CD4-positive, alpha-beta memory T cell (primary cell): ENCODE data around the gene LDB3. TPM values are rescaled to one million over a fixed set of nuclear protein-coding genes. Genes with fewer than 3 reads are reported as not detected.

Experiments
- CTCF ChIA-PET: fragments of 350-600 bp; sonication (Branson Sonifier 250); formaldehyde crosslinking; loops from one replicate; lab custom pipeline; 2021; ENCODE audit warnings: inconsistent platforms; ENCODE audit not compliant: partially characterized antibody; lab: Charles Lee
- POLR2A ChIA-PET: fragments of 350-600 bp; sonication (Branson Sonifier 250); formaldehyde crosslinking; loops from one replicate; lab custom pipeline; 2021; ENCODE audit not compliant: partially characterized antibody; lab: Charles Lee
- DNase-seq, 5 donors: peaks; one replicate each; pipeline versions ENCODE4 v3.0.0 to v3.0.0-alpha.2; 2020 to 2022; ENCODE audit warnings: mixed read lengths in 1 of 5
- H3K27ac ChIP-seq: one replicate; pipeline ENCODE4 v1.7.0; 2013; ENCODE audit warnings: low read depth, low read length
- H3K27me3 ChIP-seq: 2 replicates; pipeline ENCODE4 v1.7.0; 2013; ENCODE audit warnings: mild to moderate bottlenecking, low read length, moderate library complexity; ENCODE audit not compliant: insufficient read depth
- H3K36me3 ChIP-seq: 2 replicates; pipeline ENCODE4 v1.7.0; 2013; ENCODE audit warnings: mild to moderate bottlenecking, low read length, moderate library complexity; ENCODE audit not compliant: insufficient read depth
- H3K4me1 ChIP-seq: 2 replicates; pipeline ENCODE4 v1.7.0; 2013; ENCODE audit warnings: mild to moderate bottlenecking, low read length, moderate library complexity; ENCODE audit not compliant: insufficient read depth
- H3K4me3 ChIP-seq, 2 donors: one replicate each; pipeline ENCODE4 v1.7.0; 2013; ENCODE audit warnings: low read length in 2 of 2, mild to moderate bottlenecking in 1 of 2
- H3K9me3 ChIP-seq, 2 donors: one replicate each; pipeline ENCODE4 v1.7.0; 2013; ENCODE audit warnings: low read length in 2 of 2, control low read depth in 1 of 2; ENCODE audit not compliant: control insufficient read depth in 1 of 2
- H3K27ac Mint-ChIP-seq, 7 donors: one replicate each; pipeline ENCODE4 v1.8.0; 2020 to 2021; ENCODE audit warnings: mixed read lengths in 7 of 7, mild to moderate bottlenecking in 6 of 7, inconsistent platforms in 3 of 7, moderate library complexity in 3 of 7
- H3K27me3 Mint-ChIP-seq, 2 donors: one replicate each; pipeline ENCODE4 v1.8.0; 2020 to 2021; ENCODE audit warnings: mixed read lengths in 2 of 2
- H3K36me3 Mint-ChIP-seq, 2 donors: one replicate each; pipeline ENCODE4 v1.8.0; 2020 to 2021; ENCODE audit warnings: mixed read lengths in 2 of 2, inconsistent platforms in 1 of 2, mild to moderate bottlenecking in 1 of 2
- H3K4me1 Mint-ChIP-seq, 4 donors: one replicate each; pipeline ENCODE4 v1.8.0; 2020 to 2021; ENCODE audit warnings: mixed read lengths in 4 of 4, mild to moderate bottlenecking in 1 of 4
- H3K4me3 Mint-ChIP-seq, 8 donors: one replicate each; pipeline ENCODE4 v1.8.0; 2020 to 2021; ENCODE audit warnings: mixed read lengths in 8 of 8, mild to moderate bottlenecking in 7 of 8, moderate library complexity in 6 of 8, inconsistent platforms in 3 of 8
- H3K9me3 Mint-ChIP-seq, 8 donors: one replicate each; pipeline ENCODE4 v1.8.0; 2020 to 2021; ENCODE audit warnings: mixed read lengths in 8 of 8, mild to moderate bottlenecking in 5 of 8, inconsistent platforms in 3 of 8, moderate library complexity in 1 of 8
- intact Hi-C: fragments of 100-400 bp; cut with micrococcal nuclease; formaldehyde crosslinking; loops from one replicate; pipeline ENCODE4 v1.15.1; 2023
- polyA plus RNA-seq, 2 donors: library from polyadenylated mRNA; unstranded; fragments of 300-500 nt; fragmentation: Illumina TruSeq; gene quantifications; one replicate each; pipeline ENCODE4 v1.2.3, GENCODE V29; 2021
- total RNA-seq, 2 experiments: library from RNA; stranded (reverse); gene quantifications; one replicate each; pipeline ENCODE4 v1.2.3, GENCODE V29; 2021

The LDB3 gene
- total and polyA plus RNA-seq, 4 experiments from 2014 or later: 0.08 TPM; not detected in 3

GRCh38 chr10:86751477-86751876, 83.2 kb downstream of the LDB3 start:
- no peak for DNase-seq
- Histone ChIP-seq H3K4me1 (no peaks in the 10 kb centered on the region), H3K36me3 (no peaks in the 10 kb centered on the region), H3K4me3 (no peak overlapping the region), H3K9me3 (no peaks in the 10 kb centered on the region), H3K27ac (no peak overlapping the region), H3K27me3 (no peaks in the 10 kb centered on the region)
- Mint-ChIP-seq H3K27me3 (no peaks in the 10 kb centered on the region), H3K9me3 (peaks cover 0 to 3% (median 0%) of the 10 kb centered on the region in 8 donors), H3K36me3 (no peaks in the 10 kb centered on the region), H3K4me3 (no peak overlapping the region), H3K27ac (no peak overlapping the region), H3K4me1 (peaks cover 4 to 17% (median 7%) of the 10 kb centered on the region in 4 donors)
- POLR2A ChIA-PET: no interaction called here
- intact Hi-C loops: no loop called here
- CTCF ChIA-PET: no interaction called here

- Histone ChIP-seq H3K4me3 (no peak overlapping the region), H3K36me3 (no peaks in the 10 kb centered on the region), H3K9me3 (no peaks in the 10 kb centered on the region), H3K4me1 (peaks cover 1% of the 10 kb centered on the region), H3K27me3 (no peaks in the 10 kb centered on the region), H3K27ac (no peak overlapping the region)
- Mint-ChIP-seq H3K9me3 (peaks cover 0 to 3% (median 0%) of the 10 kb centered on the region in 8 donors), H3K4me3 (peak overlapping the region in 1 of 8 donors; percentile 35), H3K36me3 (peaks cover 0 to under 1% of the 10 kb centered on the region in 2 donors), H3K27me3 (no peaks in the 10 kb centered on the region), H3K27ac (peak overlapping the region in 2 of 7 donors; percentile 29 to 52), H3K4me1 (peaks cover 4 to 18% (median 8%) of the 10 kb centered on the region in 4 donors)
- intact Hi-C loops: no loop called here
- CTCF ChIA-PET: interaction anchor here (1.2 to 1.3 kb wide), 2 partner anchors 9 to 28 kb away, joined by 3 read pairs; no protein-coding TSS in a partner anchor
- DNase-seq: no peak
- POLR2A ChIA-PET: no interaction called here
Measured at GRCh38 chr10:86752311-86752710, 84.0 kb downstream of the LDB3 start.

GRCh38 chr10:86753051-86753450, 84.7 kb downstream of the LDB3 start:
- Histone ChIP-seq H3K27me3 (no peaks in the 10 kb centered on the region), H3K9me3 (no peaks in the 10 kb centered on the region), H3K4me1 (peaks cover 8% of the 10 kb centered on the region), H3K4me3 (no peak overlapping the region), H3K27ac (no peak overlapping the region), H3K36me3 (no peaks in the 10 kb centered on the region)
- Mint-ChIP-seq H3K27me3 (no peaks in the 10 kb centered on the region), H3K9me3 (peaks cover 0 to 3% (median 0%) of the 10 kb centered on the region in 8 donors), H3K4me3 (no peak overlapping the region), H3K27ac (peak overlapping the region in 2 of 7 donors; percentile 7 to 60), H3K4me1 (peaks cover 10 to 25% (median 15%) of the 10 kb centered on the region in 4 donors), H3K36me3 (peaks cover 0 to 6% of the 10 kb centered on the region in 2 donors)
- intact Hi-C loops: no loop called here
- no peak for DNase-seq
- POLR2A ChIA-PET: no interaction called here
- CTCF ChIA-PET: interaction anchor here (1.2 to 1.4 kb wide), 3 partner anchors 10 to 59 kb away, joined by 3 read pairs; no protein-coding TSS in a partner anchor

DNA sequence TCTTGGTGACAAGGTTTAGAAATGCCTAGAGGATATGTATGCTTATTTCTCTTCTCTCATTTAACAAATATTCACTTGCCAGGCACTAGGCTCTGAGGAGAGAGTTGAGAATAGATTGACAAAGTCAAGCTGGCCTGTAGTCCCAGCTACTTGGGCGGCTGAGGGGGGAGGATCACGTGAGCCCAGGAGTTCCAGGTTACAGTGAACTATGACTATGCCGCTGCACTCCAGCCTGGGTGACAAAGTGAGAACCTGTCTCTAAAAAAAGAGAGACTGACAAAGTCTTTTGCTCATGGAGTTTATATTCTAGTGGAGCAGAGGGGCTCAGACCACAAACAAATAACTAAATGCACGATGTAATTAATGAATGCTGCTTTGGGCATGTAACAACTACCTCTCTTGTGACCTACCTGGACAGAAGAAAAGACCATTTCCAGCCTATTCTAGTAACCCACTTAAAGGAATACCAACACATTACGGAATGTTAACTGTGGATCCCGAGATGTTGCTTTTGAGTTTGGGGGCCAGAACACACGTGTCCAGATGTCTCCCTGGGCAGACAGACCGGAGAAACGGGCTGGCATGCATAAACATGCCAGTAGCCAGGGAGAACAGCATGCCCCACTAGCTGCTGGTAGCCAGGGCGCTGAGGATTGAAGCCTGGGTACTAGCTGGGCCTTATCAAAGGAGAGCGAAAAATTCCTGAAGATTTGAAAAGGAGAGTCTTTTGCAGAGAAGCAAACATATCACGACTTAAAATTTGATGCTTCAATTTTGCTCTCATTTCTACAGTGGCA, 85.5 kb downstream of the LDB3 start:
- POLR2A ChIA-PET: no interaction called here
- no peaks in the 10 kb centered on the region for H3K36me3 ChIP-seq
- peaks cover 0 to 3% (median 0%) of the 10 kb centered on the region in 8 donors for H3K9me3 Mint-ChIP-seq
- H3K4me1 Mint-ChIP-seq: peaks cover 16 to 33% (median 22%) of the 10 kb centered on the region in 4 donors
- H3K27me3 ChIP-seq: no peaks in the 10 kb centered on the region
- peaks cover 16% of the 10 kb centered on the region for H3K4me1 ChIP-seq
- peak overlapping the region in 2 of 7 donors; percentile 7 to 60 for H3K27ac Mint-ChIP-seq
- CTCF ChIA-PET: interaction anchor here (1.2 to 1.4 kb wide), 3 partner anchors 17 to 60 kb away, joined by 3 read pairs; no protein-coding TSS in a partner anchor
- intact Hi-C loops: no loop called here
- H3K36me3 Mint-ChIP-seq: peaks cover 0 to 6% of the 10 kb centered on the region in 2 donors
- H3K4me3 Mint-ChIP-seq: peak overlapping the region in 3 of 8 donors; percentile 14 to 90 (median 67)
- DNase-seq: no peak
- H3K27ac ChIP-seq: no peak overlapping the region
- H3K4me3 ChIP-seq: no peak overlapping the region
- H3K27me3 Mint-ChIP-seq: no peaks in the 10 kb centered on the region
- no peaks in the 10 kb centered on the region for H3K9me3 ChIP-seq

DNA sequence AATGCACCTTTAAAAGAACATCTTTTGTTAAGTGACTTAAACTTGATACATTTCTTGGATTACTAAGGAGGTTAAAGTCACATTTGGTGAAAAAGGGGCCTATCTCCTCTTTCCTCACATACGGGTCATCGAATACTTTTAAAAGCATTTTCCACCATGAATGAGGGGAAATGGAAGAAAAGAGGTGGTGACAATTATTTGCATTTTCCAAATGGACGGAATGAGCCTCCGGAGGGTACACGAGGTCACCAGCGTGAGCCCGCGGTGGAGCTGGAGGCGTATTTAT, 87.1 kb downstream of the LDB3 start:
- H3K4me1 ChIP-seq: peaks cover 24% of the 10 kb centered on the region
- peaks cover 25 to 42% (median 32%) of the 10 kb centered on the region in 4 donors for H3K4me1 Mint-ChIP-seq
- peak overlapping the region in 1 of 2 donors; percentile 68 for H3K4me3 ChIP-seq
- peaks cover 0 to 6% of the 10 kb centered on the region in 2 donors for H3K36me3 Mint-ChIP-seq
- DNase-seq: peak in 1 of 5 donors; percentile 9
- peak overlapping the region; percentile 85 to 92 (median 90) for H3K4me3 Mint-ChIP-seq
- POLR2A ChIA-PET: interaction anchor here (1.3 to 4.8 kb wide), 2 partner anchors 44 to 216 kb away, joined by 6 to 22 read pairs; no protein-coding TSS in a partner anchor
- H3K9me3 Mint-ChIP-seq: peaks cover 0 to 3% (median 0%) of the 10 kb centered on the region in 8 donors
- H3K9me3 ChIP-seq: no peaks in the 10 kb centered on the region
- H3K36me3 ChIP-seq: no peaks in the 10 kb centered on the region
- peak overlapping the region; percentile 66 for H3K27ac ChIP-seq
- no peaks in the 10 kb centered on the region for H3K27me3 ChIP-seq
- intact Hi-C loops: no loop called here
- CTCF ChIA-PET: no interaction called here
- H3K27ac Mint-ChIP-seq: peak overlapping the region in 6 of 7 donors; percentile 73 to 87 (median 83)
- no peaks in the 10 kb centered on the region for H3K27me3 Mint-ChIP-seq

DNA sequence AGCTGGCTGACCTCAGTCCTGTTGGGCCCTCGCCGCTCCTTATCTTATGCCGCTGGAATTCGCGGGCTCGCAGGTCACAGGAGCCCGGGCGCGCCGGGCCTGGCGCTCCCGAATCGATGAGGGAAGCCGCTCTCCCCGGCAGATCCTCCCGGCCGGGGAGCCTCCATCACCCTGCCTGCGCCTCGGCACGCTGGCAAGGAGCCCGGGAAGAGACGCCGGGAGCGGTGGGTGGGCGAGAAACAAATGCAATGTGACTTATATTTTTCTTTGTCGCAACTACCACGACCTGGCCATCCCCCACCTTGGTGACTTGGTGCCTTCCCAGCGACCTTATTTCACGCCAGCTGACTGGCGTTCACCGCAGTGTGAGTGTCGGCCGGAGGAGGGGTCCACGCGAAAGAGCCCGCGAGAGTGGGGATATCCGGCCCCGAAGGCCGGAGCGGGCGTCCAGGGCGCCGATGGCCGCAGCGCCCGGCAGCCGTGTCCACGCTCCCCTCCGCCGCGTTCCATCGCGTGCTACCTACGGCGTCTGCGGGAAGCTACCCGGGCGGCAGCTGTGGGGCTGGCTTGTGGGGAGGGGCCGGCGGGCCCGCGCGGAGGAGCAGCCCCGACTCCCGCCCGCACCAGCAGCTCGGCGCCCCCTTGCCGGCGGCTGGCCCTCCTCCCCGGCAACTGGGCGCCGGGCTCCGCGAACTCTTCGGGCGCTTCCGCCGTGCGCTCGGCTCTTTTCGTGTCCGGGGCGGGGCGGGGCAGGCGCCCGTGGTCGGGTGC, 87.6 kb downstream of the LDB3 start:
- intact Hi-C loops: loop anchor here (1.0 to 2.0 kb wide), 4 partner anchors 45 to 355 kb away; partner anchors contain the start of genes GLUD1 and SHLD2
- H3K27ac Mint-ChIP-seq: peak overlapping the region in 6 of 7 donors; percentile 73 to 90 (median 86)
- H3K36me3 Mint-ChIP-seq: peaks cover 0 to 6% of the 10 kb centered on the region in 2 donors
- Histone ChIP-seq H3K4me3 (peak overlapping the region in 1 of 2 donors; percentile 68), H3K27me3 (no peaks in the 10 kb centered on the region), H3K27ac (peak overlapping the region; percentile 66), H3K4me1 (peaks cover 24% of the 10 kb centered on the region), H3K36me3 (no peaks in the 10 kb centered on the region), H3K9me3 (no peaks in the 10 kb centered on the region)
- no peaks in the 10 kb centered on the region for H3K27me3 Mint-ChIP-seq
- H3K9me3 Mint-ChIP-seq: peaks cover 0 to 3% (median 0%) of the 10 kb centered on the region in 8 donors
- peak overlapping the region; percentile 85 to 92 (median 90) for H3K4me3 Mint-ChIP-seq
- peaks cover 25 to 42% (median 33%) of the 10 kb centered on the region in 4 donors for H3K4me1 Mint-ChIP-seq
- CTCF ChIA-PET: no interaction called here
- POLR2A ChIA-PET: interaction anchor here (0.7 to 4.8 kb wide), 4 partner anchors 15 to 356 kb away, joined by 3 to 22 read pairs (median 6); no protein-coding TSS in a partner anchor
- DNase-seq: peak; percentile 79 to 90 (median 87)
